NB4 (cell line): ENCODE results near the gene KIF18B.

Experiments used
- DNase-seq: peaks from one replicate; pipeline ENCODE4 v3.0.0; 2010; ENCODE audit warnings: low read depth
- H3K4me3 ChIP-seq: one replicate; pipeline ENCODE4 v1.5.1; 2011; ENCODE audit warnings: mild to moderate bottlenecking, low read depth, low read length, moderate library complexity
- MYC ChIP-seq: IDR thresholded peaks from 2 replicates; pipeline ENCODE4 v1.6.1; 2011; ENCODE audit warnings: low read depth, low read length
- POLR2A ChIP-seq: IDR thresholded peaks from 2 replicates; pipeline ENCODE4 v1.6.1; 2011; ENCODE audit warnings: mild to moderate bottlenecking; ENCODE audit not compliant: insufficient read length; ENCODE audit errors: extremely low read depth
- TF ChIP-seq, protein P1 (sequence below): IDR thresholded peaks from one replicate; pipeline ENCODE4 v1.5.1; 2012; ENCODE audit warnings: low read depth, low read length
- TF ChIP-seq, protein P2 (sequence below): IDR thresholded peaks from 2 replicates; pipeline ENCODE4 v1.6.1; 2011; ENCODE audit warnings: low read depth, low read length

The KIF18B gene

DNA sequence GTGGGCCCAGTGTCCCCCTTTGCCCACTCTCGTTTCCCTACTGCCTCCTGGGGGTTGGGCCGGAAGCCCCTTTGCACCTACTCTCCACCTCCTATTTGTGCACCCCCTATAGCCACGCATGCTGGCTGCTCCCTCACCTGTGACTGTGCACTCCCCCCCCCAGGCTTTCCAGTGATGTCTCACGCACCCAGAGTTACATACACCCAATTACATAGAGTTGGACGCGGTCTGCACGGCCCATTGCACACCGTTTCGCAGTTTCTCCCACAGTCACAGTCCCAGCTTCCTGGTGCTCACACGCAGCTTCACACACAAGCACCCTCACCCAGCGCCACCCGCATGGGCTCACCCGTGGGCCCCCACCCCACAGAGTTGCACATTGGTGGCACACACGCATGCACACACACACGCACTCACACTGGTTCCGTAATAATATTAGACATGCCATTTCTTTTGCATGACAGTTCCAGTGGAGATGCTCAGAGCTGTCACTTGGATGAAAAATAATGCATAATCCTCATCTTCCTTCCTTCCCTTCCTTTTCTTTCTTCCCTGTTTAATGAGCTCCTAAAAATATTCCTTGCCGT lies 42.1 kb upstream of the KIF18B start:
- no peak for TF ChIP-seq POLR2A
- TF ChIP-seq MYC = no peak
- TF ChIP-seq, protein P1, sequence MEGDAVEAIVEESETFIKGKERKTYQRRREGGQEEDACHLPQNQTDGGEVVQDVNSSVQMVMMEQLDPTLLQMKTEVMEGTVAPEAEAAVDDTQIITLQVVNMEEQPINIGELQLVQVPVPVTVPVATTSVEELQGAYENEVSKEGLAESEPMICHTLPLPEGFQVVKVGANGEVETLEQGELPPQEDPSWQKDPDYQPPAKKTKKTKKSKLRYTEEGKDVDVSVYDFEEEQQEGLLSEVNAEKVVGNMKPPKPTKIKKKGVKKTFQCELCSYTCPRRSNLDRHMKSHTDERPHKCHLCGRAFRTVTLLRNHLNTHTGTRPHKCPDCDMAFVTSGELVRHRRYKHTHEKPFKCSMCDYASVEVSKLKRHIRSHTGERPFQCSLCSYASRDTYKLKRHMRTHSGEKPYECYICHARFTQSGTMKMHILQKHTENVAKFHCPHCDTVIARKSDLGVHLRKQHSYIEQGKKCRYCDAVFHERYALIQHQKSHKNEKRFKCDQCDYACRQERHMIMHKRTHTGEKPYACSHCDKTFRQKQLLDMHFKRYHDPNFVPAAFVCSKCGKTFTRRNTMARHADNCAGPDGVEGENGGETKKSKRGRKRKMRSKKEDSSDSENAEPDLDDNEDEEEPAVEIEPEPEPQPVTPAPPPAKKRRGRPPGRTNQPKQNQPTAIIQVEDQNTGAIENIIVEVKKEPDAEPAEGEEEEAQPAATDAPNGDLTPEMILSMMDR = no peak
- TF ChIP-seq, protein P2, sequence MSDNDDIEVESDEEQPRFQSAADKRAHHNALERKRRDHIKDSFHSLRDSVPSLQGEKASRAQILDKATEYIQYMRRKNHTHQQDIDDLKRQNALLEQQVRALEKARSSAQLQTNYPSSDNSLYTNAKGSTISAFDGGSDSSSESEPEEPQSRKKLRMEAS = no peak
- no peak overlapping the region for H3K4me3 ChIP-seq
- no peak for DNase-seq

DNA sequence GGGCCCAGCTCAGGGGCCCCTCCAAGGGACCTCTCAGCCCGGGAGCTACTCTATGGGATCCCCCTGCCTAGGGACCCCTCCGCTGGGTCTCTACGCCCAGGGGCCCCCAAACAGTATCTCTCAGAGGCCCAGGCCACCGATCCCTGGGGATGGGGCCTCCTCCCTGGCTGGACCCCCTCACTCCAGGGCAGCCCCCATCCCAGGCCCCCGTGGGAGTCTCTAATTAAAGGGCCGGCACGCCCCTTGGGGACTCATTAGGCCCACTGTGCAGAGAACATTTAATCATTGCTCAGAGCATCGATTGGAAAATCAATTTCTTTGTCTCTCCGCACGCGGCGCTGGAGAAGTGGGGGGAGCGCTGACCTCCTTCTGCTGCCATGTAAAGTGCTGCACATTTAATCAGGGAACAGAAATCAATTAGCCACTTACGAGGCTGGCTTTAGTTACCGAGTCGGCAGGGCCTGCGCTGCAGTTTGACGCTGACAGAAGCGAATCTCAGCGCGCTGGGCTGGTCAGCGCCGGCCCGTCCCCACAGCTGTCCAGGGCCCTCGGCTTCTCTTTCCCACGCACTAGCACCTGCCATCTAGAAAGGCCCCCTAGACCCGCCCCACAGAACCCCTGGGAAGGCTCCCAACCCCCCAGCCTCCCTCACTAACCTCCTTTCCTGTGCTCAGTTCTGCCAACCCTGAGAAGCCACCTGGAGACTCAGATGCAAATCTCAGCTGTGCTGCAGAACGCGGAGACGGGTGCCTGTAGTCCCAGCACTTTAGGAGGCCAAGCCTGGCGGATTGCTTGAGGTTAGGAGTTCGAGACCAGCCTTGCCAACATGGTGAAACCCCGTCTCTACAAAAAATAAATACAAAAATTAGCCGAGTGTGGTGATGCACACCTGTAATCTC lies 40.7 kb upstream of the KIF18B start:
- TF ChIP-seq, protein P2 = no peak
- TF ChIP-seq POLR2A (no peak), MYC (no peak)
- TF ChIP-seq, protein P1 = no peak
- no peak for DNase-seq
- H3K4me3 ChIP-seq = no peak overlapping the region

DNA sequence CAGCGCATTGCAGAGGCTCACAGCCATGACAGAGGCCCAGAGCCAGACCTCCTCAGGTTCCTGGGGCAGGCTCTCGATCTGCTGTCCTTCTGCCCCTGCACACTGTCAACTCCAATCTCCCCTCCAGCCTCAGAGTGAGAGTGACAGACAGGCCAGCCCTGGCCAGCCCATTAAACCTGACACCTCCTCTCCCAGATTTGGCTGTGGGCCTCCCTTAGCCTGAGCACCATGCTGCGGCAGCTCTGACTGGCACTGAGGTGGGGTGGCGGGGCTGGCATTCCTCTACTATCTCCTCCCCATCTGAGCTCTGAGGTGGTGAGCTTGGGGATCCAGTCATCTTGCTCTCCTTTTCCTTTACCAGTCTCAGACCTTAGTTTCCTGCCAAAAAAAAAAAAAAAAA lies 36.0 kb upstream of the KIF18B start:
- TF ChIP-seq, protein P1 = no peak
- TF ChIP-seq POLR2A (no peak), MYC (no peak)
- TF ChIP-seq, protein P2 = no peak
- H3K4me3 ChIP-seq = no peak overlapping the region
- DNase-seq = no peak

DNA sequence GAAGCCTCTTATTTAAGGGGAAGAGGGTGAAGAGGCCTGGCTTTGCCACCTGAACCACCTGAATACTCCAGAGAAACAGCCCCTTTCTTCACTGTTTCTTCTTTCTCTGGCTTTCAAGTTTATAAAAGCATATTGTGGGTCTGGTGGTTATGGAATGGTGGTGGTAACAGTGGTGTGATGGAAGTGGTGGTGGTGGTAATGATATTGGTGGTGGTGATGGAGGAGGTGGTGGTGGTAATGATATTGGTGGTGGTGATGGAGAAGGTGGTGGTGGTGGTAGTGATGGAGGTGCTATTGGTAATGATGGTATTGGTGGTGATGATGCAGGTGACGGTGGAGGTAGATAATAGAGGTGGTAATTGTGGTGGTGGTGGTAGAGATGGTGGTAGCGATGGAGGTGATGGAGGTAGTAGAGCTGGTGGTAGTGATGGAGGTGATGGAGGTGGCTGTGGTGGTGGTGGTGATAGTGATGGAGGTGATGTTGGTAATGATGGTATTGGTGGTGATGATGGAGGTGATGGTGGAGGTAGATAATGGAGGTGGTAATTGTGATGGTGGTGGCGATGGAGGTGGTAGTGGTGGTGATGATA lies 34.6 kb upstream of the KIF18B start:
- H3K4me3 ChIP-seq = no peak overlapping the region
- no peak for DNase-seq
- TF ChIP-seq, protein P1 = no peak
- TF ChIP-seq, protein P2 = no peak

DNA sequence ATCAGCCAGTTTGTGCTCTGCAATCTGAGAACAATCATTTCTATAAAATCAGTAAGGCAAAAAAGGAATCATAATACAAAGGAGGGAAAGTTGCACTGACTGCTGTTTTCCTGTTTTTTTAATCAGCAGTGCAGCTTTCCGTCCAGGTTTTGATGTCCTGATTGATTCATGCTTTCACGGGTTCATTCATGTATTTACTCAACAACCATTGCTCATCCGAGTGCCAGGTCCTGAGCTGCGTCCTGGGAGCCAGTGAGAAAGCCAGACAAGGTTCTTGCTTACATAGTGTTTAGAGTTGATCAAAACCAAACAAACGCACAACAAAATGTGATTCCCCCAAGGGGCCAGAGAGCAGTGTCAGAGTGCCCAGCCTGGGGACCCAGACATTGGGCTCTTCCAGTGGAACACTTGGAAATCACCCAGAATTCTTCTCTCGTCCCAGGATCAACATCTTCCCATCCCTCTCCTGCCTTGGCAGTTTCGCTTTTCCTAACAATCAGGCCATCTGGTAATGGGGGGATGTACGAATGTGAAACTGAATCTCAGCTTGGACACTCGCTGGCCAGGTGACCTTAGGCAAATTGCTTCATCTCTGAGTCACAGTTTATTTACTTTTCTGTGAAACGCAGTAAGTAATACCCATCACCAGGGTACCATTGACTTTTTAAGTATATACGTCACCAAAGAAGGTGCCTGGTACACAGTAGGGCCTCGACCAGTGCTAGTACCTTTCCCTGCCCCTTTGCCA lies 33.8 kb upstream of the KIF18B start:
- TF ChIP-seq POLR2A (no peak), MYC (no peak)
- TF ChIP-seq, protein P2 = no peak
- TF ChIP-seq, protein P1 = no peak
- H3K4me3 ChIP-seq = no peak overlapping the region
- DNase-seq = no peak
